GM12865 (cell line): ENCODE measurements around the gene LRG1.
"Not testable (repeated sequence)": the region's sequence is repeated elsewhere in the genome, so short reads cannot be mapped to it uniquely, and the experiment has no call there.

Experiments
- DNase-seq: peaks from one replicate; pipeline ENCODE4 v3.0.0; 2010; ENCODE audit warnings: low read depth
- H3K4me3 ChIP-seq: 2 replicates; pipeline ENCODE4 v1.5.1; 2011; ENCODE audit warnings: mild to moderate bottlenecking, low read depth, low read length, control low read depth
- TF ChIP-seq, protein P1 (sequence below): IDR thresholded peaks from 2 replicates; pipeline ENCODE4 v1.5.1; 2011; ENCODE audit warnings: low read length, control low read depth, low read depth, inconsistent platforms; ENCODE audit not compliant: insufficient read depth; ENCODE audit errors: missing control alignments

Gene LRG1

DNA sequence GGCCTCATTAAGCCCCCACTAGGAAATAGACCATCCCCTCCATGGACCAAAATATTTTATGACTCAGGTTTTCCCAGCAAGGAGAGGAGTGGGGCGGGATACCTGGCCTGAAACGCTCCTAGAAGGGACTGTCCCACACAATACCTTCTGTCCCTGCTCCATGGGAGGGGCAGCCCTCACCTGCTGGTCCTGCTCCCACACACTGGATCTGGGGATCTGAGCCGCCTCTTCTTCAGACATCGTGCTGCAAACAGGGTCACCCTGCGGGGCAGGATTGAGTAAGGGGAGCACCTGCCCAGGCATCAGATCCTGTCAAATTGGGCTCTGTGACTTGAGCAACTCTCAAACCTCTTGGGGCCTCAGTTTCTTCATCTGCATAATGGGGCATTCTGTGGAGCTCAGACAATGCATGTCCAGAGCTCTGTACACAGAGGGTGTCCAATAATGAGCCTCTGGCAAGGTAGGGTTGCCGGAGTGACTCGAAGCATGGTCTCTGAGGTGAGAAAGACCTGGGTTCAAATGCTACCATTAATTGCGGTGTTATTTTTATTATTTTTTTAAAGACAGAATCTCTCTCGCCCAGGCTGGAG lies 5.9 kb downstream of the LRG1 start:
- TF ChIP-seq, protein P1, sequence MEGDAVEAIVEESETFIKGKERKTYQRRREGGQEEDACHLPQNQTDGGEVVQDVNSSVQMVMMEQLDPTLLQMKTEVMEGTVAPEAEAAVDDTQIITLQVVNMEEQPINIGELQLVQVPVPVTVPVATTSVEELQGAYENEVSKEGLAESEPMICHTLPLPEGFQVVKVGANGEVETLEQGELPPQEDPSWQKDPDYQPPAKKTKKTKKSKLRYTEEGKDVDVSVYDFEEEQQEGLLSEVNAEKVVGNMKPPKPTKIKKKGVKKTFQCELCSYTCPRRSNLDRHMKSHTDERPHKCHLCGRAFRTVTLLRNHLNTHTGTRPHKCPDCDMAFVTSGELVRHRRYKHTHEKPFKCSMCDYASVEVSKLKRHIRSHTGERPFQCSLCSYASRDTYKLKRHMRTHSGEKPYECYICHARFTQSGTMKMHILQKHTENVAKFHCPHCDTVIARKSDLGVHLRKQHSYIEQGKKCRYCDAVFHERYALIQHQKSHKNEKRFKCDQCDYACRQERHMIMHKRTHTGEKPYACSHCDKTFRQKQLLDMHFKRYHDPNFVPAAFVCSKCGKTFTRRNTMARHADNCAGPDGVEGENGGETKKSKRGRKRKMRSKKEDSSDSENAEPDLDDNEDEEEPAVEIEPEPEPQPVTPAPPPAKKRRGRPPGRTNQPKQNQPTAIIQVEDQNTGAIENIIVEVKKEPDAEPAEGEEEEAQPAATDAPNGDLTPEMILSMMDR, result no peak
- no peak for DNase-seq
- H3K4me3 ChIP-seq, result no peak overlapping the region

DNA sequence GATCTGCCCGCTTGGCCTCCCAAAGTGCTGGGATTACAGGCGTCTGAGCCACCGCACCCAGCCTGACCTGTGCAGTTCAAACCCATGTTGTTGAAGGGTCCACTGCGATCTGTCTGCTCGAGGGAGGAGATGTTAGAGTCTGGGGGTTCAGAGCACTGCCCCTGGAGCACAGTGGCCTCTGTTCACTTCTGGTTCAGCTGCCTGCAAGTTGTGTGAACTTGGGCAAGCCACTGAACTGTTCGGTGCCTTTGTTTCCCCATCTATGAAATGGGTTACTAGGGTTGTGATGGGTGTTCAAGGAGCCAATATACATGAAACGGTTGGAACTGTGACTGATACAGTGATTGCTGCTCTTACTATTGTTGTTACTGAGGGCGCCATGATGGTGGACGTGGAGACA lies 6.5 kb downstream of the LRG1 start:
- DNase-seq, result no peak
- TF ChIP-seq, protein P1, result no peak
- no peak overlapping the region for H3K4me3 ChIP-seq

DNA sequence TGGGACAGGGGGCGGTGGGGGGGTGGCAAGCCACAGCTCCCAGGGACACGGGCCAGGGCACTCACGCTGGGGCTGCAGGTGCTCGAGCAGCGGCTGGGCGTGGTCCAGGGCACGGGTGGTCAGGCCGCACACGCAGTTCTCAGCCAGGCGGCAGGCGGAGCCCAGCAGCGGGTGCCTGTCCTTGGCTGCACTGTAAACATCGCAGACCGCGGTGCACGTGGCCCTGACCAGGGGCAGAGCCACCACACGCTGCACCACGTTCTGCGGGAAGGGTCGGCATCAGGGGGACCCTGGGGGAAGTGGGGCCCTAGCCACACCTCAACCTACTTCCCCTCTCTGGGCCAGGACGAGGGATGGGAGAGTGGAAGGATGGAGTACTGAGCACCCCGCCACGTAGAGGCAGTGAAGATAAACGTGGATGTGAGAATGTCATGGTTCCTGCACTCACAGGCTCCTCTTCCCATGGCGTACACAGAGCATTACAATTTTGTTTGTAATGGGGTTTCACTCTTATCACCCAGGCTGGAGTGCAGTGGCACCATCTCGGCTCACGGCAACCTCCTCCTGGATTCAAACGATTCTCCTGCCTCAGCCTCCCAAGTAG lies 8.2 kb downstream of the LRG1 start:
- TF ChIP-seq, protein P1, result no peak
- no peak for DNase-seq
- no peak overlapping the region for H3K4me3 ChIP-seq

DNA sequence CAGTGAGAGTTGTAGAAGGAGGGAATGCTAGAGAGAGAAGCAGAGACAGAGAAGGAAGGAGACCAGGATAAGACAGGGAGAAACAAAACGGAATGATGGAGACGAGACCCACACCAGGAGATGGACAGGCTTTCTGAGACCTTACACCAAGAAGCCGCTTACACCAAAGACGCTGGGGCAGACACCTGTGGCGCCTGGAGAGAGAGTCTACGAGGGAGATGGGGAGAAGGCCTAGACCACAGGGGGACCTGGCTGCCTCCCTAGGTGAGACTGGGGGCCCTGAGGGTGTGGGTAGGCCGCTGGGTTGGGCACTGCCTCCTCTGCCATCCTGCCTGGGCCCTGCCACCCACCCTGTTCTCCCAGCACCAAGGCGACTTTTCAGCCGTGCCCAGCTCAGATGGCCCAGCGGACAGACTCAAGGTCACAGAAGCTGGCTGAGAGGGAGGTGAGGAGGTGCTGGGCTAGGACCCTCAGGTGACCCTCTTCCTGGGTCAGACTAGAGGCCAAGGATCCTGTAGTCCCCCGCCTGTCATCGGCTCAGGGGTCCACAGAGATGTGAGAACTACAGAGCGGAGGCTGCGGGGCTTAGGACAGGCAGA lies 9.8 kb downstream of the LRG1 start:
- TF ChIP-seq, protein P1, result no peak
- H3K4me3 ChIP-seq, result no peak overlapping the region
- no peak for DNase-seq

DNA sequence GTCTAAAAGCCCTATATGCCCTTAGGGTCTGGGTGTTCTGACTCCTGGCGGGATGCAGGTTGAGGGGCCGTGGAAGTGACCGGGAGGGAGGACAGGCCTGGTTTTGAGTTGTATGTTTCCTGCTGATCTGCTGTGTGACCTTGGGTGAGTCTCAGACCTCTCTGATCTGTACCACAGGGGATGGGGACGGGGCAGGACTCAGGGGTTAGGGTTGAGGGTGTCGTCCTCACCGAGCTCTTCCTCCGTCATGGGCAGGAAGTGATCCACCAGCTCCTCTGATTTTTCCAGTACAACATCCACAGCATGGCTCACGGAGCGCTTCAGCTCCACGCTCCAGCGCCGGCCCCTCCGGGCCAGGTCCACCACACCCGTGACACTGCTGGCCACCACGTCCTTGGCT lies 11.0 kb downstream of the LRG1 start:
- DNase-seq, result no peak
- TF ChIP-seq, protein P1, result no peak
- no peak overlapping the region for H3K4me3 ChIP-seq

DNA sequence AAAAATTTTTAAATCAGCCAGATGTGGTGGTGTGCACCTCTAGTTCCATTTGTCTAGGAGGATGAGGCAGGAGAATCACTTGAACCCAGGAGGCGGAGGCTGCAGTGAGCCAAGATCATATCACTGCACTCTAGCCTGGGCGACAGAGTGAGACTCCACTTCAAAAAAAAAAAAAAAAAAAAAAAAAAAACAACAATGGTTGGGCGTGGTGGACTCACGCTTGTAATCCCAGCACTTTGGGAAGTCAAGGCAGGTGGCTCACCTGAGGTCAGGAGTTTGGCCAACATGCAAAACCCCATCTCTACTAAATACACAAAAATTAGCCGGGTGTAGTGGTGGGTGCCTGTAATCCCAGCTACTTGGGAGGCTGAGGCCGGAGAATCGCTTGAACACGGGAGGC lies 12.5 kb downstream of the LRG1 start:
- not testable (repeated sequence) for DNase-seq, H3K4me3 ChIP-seq

DNA sequence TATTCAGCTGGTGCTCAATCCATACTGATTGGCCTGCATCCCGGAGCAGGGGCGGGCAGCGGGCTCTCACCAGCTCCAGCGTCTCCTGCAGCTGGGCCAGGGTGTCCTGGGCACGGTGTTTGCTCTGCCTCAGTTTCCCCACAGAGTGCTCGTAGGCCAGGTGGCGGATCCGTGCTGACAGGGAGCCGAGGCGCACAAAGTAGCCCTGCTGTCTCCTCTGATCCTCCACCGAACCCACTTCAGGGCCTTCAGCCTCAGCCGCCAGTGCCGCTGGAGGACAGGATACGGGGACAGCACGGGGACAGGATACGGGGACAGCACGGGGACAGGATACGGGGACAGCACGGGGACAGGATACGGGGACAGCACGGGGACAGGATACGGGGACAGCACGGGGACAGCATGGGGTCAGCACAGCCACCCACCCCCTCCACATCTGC lies 14.3 kb downstream of the LRG1 start:
- TF ChIP-seq, protein P1, result no peak
- no peak for DNase-seq
- no peak overlapping the region for H3K4me3 ChIP-seq
